GM19193 (cell line): ENCODE measurements around the gene ATG12.

Source experiments
- POLR2A ChIP-seq: IDR thresholded peaks from 4 replicates; pipeline ENCODE4 v1.6.1; 2011; ENCODE audit not compliant: insufficient read depth, insufficient read length; ENCODE audit errors: extremely low read depth

ATG12 gene

GRCh38 chr5:115816226-115817081, 24.9 kb downstream of the ATG12 start, which contains the start of gene CDO1:
TSS of gene CDO1 (minus strand) at chr5:115816659. CDS start at chr5:115816397, 262 bp downstream.
- TF ChIP-seq POLR2A, result no peak

- no peak for TF ChIP-seq POLR2A
Measured at GRCh38 chr5:115815693-115816225, 25.6 kb downstream of the ATG12 start.

GRCh38 chr5:115815006-115815692, 26.2 kb downstream of the ATG12 start:
- TF ChIP-seq POLR2A, result no peak

GRCh38 chr5:115813719-115814118, 27.6 kb downstream of the ATG12 start:
- TF ChIP-seq POLR2A, result no peak

GRCh38 chr5:115812372-115812771, 29.0 kb downstream of the ATG12 start:
- no peak for TF ChIP-seq POLR2A

- no peak for TF ChIP-seq POLR2A
Measured at GRCh38 chr5:115811406-115811805, 30.0 kb downstream of the ATG12 start.

- TF ChIP-seq POLR2A, result no peak
Measured at GRCh38 chr5:115810761-115811160, 30.6 kb downstream of the ATG12 start.

GRCh38 chr5:115809946-115810345, 31.4 kb downstream of the ATG12 start:
- no peak for TF ChIP-seq POLR2A

GRCh38 chr5:115807654-115808052, 33.7 kb downstream of the ATG12 start:
- no peak for TF ChIP-seq POLR2A

GRCh38 chr5:115806986-115807653, 34.2 kb downstream of the ATG12 start:
- TF ChIP-seq POLR2A, result no peak

- TF ChIP-seq POLR2A, result no peak
Measured at GRCh38 chr5:115801984-115802383, 39.4 kb downstream of the ATG12 start.

GRCh38 chr5:115801152-115801551, 40.2 kb downstream of the ATG12 start:
- no peak for TF ChIP-seq POLR2A

GRCh38 chr5:115800108-115800507, 41.3 kb downstream of the ATG12 start:
- no peak for TF ChIP-seq POLR2A

GRCh38 chr5:115798252-115798651, 43.1 kb downstream of the ATG12 start:
- no peak for TF ChIP-seq POLR2A

GRCh38 chr5:115796656-115797055, 44.7 kb downstream of the ATG12 start:
- no peak for TF ChIP-seq POLR2A
